Panc1 (cell line): ENCODE data around the gene NDUFAF2.
"Not testable (repeated sequence)": the region's sequence is repeated elsewhere in the genome, so short reads cannot be mapped to it uniquely, and the experiment has no call there.

Experiments used
- CTCF ChIP-seq: fragments of 450-650 bp; IDR thresholded peaks from 2 replicates; pipeline ENCODE4 v1.5.1; 2017; ENCODE audit warnings: mild to moderate bottlenecking
- POLR2AphosphoS5 ChIP-seq: IDR thresholded peaks from 2 replicates; pipeline ENCODE4 v1.6.1; 2012; ENCODE audit warnings: mild to moderate bottlenecking, low read depth, low read length, moderate library complexity
- SIN3A ChIP-seq: IDR thresholded peaks from 2 replicates; pipeline ENCODE4 v1.6.1; 2012; ENCODE audit warnings: low read depth, mild to moderate bottlenecking, low read length, moderate library complexity, borderline replicate concordance; ENCODE audit not compliant: insufficient read depth
- TCF7L2 ChIP-seq: IDR thresholded peaks from 2 replicates; pipeline ENCODE4 v1.6.1; 2011; ENCODE audit warnings: mild to moderate bottlenecking, low read depth, low read length, inconsistent platforms

- TF ChIP-seq POLR2AphosphoS5, SIN3A, CTCF, TCF7L2: not testable (repeated sequence)
Measured at GRCh38 chr5:60982127-60982526, 37.1 kb downstream of the NDUFAF2 start.
